Epithelial cell of prostate (primary cell): ENCODE data around the gene TCP11L2.
"Not testable (repeated sequence)": the region's sequence is repeated elsewhere in the genome, so short reads cannot be mapped to it uniquely, and the experiment has no call there.

Source experiments
- DNase-seq: peaks from one replicate; pipeline ENCODE4 v3.0.0-alpha.2; 2011; ENCODE audit warnings: low read depth, low spot score
- H3K27ac ChIP-seq: fragments of 450-650 bp; 2 replicates; pipeline ENCODE4 v1.5.1; 2017; ENCODE audit warnings: mild to moderate bottlenecking

TCP11L2 gene

DNA sequence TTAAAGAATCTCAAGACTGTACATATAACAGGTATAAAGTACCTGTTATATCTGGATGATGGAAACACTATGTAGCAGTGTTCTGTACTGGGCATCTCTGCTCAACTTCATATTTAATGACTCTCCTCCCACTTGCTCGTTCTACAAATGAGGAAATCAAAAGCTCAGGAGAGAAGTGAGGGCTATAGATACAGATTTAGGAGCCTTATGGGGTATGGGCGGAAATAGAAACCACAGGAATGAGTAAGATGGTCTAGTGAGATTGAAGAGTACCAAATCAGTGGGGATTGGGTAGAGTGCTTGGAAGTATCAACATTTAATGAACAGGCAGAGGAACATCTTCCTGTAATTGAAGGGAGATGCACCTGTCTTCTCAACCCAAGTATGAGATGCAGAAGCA, 31.2 kb downstream of the TCP11L2 start:
- no peak for DNase-seq
- no peak overlapping the region for H3K27ac ChIP-seq

DNA sequence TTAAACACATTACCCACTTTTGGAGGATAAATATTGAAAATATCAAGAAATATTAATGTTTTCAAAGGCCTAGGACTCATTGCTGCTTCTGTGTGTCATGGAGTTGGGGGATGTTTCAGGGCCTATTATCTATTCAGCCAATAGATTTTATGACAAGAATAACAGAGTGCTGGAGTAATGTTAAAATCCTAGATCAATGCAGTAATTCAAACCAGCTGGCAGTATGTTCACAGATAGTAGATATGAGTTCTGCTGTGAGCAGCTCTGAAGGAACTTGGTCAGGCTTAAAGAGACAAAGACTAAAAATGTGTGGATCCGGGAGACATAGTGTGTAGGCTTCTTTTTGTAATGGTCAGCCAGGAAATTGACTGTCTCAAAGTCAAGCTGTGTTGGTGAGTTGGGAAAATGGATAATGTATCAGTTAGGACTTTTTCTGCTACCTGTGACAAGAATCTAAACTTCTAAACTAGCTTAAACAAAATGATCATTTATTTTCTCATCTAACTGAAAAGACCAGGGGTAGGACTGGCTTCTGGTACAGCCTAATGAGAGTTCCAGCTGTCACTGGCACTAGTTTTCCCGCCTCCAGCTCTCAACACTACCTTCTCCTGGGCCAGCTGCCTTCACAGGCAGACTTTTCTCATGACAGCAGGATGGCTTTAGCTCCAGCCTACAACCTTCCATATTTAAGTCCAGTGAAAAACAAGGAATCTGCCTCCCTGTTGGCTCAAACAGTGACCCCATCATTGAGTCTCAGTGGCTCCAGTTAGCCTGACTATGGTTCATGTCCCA, 38.7 kb downstream of the TCP11L2 start:
- H3K27ac ChIP-seq = no peak overlapping the region
- DNase-seq = no peak

DNA sequence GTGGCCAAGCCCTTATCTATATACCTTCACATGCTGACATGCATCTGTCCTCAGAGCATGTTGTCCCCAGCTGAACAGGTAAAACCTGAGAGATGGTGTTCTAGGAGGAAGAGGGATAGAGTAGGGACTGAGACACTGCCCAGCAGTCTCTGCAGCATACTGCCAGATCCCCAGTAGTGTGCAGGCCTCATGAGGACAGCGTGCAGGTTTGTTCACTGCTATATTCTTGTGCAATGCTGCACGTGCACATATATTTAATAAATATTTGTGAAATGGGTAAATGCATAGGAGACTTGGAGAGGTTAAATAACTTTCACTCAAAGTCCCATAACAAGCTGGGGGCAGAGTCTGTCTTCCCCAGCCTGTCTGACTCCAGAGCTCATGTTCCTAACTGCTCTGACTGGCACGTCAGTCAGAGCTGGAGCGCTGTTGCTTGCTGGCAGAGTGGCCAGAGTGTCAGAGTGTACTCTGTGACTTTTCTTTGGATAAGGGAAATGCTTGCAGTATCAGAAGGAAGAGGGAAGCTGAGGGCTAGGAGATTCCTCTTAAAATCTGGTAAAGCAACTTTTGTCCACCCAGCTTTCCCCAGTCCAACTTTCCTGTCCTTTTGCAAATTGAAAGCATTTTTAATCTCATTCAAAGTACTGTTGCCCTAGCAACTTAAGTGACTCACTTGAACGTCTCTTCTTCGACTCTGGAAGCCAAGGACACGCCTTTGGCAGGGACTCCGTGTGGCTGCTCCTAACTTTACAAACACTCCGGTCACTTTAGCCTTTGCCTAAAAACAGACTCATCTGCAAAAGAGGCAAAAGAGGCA, 40.1 kb downstream of the TCP11L2 start:
- DNase-seq = no peak
- peak overlapping the region; percentile 18 for H3K27ac ChIP-seq

DNA sequence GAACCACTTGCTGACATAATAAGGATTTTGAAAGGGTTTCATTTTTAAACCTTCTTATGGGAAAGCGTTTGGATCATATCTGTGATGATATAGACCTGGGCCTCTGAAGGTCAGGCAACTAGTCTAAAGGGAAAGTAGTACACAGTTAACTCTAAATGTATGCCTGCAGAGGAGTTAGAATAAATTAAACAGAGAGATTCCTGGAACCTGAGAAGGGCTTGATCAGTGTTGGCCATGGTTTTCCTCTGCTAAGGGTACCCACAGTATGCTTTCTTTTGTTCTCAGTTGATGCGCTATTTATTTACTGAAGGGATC, 40.6 kb downstream of the TCP11L2 start:
- H3K27ac ChIP-seq = no peak overlapping the region
- no peak for DNase-seq

DNA sequence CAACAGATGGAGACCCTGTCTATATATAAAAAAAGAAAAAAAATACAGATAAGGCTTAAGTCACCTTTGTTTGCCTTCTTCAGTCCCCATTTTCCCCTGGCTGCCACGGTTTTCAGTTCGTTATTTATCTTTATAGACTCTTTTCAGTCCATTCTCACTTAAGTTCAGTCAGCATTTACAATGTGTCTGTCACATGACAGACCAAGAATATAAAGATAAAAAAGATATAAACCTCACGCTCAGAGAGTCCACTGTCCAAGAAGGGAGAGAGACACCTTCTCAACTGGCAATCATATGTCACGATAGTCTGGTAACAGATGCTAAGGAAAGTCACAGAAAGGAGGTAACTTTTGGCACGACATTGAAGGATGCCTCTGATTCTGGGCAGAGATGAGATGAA, 41.6 kb downstream of the TCP11L2 start:
- no peak overlapping the region for H3K27ac ChIP-seq
- DNase-seq = no peak

DNA sequence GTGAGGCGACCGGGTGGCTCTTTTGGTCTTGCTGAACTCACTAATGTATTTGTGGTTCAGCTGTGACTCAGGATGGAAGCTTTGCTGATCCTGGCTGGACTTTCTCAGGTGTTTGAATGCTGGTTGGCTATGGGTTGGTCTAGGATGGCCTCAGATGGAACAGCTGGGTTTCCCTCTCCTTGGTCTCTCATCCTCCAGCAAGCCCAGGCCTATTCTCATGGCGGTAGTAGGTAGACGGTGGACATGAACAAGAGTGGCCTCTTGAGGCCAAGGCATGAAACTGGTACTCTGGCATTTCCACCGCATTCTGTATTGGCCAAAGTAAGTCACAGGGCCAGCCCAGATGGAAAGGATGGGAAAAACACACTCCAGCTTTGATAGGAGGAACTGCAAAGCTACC, 43.2 kb downstream of the TCP11L2 start:
- H3K27ac ChIP-seq = no peak overlapping the region
- DNase-seq = peak; percentile 24

DNA sequence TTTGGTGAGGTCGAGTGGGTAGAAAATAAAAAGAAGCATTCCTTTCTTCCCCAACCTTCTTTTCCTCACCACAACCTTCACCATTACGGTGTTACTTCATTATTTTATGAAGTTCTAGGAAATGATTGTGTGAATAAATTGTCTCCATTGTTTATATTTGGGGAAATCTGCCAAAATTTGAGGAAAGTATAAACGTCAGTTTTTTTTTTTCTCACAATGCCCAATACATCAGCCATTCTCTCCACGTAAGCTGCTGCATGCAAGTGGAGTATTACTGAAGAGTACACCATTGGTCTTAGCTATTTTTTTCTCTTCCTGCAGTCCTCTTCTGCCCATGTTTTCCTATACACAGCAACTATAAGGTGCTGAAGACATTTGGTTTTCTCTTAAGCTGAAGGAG, 45.9 kb downstream of the TCP11L2 start:
- no peak for DNase-seq
- H3K27ac ChIP-seq = no peak overlapping the region

DNA sequence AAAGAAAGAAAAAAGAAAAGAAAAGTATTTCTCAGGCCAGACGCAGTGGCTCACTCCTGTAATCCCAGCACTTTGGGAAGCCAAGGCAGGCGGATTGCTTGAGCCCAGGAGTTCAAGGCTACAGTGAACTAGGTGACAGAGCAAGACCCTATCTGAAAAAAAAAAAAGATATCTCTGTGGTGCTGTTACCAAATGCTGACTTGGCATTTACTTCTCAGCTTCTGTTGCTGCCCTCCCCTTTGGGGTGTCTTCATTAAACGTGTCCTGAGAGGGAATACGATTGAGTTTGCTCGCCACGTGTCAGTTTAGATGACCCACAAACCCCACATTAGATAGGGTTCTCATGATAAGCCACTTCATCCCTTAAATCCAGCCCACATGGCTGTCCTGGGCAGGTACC, 50.6 kb downstream of the TCP11L2 start:
- no peak for DNase-seq
- H3K27ac ChIP-seq = no peak overlapping the region

DNA sequence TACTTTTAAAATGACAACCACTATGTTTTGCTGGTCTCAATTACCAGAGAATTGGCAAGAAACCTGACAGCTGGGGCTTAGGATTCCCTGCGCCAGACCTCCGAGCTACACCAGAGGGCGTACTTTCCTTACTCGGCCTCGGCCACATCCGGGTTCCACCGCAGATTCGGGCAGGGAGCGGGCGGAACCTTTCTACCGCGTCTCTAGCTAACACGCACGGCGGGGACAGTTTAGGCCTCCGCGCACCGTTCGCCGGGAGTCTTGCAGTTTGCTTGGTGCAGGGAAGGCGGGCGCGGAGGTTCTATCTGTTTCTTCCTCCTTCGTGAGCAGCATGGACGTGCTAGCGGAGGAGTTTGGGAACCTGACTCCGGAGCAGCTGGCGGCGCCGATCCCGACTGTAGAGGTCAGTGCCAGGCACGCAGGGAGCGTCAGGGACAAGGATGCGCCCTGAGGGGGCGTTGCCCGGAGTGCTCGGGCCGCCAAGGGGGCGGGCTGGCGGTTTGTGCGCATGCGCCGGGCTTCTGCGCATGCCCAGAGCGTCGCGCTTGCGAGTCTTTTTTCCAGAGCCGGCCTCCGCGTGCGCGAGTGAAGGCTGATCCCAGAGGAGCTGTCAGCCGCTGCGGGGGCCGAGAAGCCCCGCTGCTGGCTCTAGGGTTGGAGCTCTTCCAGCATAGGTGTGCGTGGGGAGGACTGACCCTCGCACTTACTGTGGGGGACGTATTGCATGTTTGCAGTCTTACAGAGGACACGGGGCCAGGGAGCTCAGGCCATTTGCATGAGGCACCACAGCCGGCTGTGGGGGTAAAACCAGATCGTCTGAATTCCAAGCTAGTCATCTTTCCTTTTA, 55.2 kb downstream of the TCP11L2 start, which contains the start of gene POLR3B:
POLR3B (plus strand) TSS at position 200 of the 847 bp plus-strand sequence; CDS start at position 332, 132 bp downstream.
- H3K27ac ChIP-seq = peak within 1 kb of the TSS; percentile 78
- DNase-seq = peak; percentile 83

DNA sequence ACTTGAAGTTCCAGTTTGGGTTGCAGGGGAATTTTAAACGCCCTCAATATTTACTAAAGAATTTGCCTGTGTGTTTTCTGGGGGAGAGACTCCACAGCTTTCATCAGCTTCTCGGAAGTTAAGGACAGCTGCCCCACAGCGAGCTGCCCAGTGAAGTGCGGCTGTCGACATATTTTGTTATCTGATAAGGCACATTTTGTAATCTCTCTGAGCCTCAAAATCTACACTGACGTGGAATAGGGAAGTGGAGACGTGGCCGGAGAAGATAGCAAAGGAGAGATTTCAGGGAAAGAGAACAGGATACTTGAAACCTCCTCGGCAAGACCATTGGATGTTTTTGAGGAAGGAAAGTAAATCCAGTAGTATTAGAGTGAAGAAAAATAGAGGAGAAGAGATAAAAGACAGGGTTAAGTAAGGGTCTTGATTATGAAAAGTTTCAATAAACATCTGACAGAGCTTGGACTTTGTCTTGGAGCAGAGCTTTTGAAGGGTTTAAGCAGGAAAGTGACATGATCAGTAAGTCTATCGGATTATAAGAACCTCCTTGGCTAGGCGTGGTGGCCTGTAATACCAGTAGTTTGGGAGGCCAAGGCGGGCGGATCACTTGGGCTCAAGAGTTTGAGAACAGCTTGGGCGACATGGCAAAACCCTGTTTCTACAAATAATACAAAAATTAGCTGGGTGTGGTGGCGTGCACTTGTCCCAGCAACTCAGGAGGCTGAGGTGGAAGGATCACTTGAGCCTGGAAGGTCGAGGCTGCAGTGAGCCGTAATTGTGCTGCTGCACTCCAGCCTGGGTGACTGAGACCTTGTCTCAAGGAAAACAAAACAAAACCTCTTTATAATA, 56.1 kb downstream of the TCP11L2 start:
- DNase-seq = no peak
- H3K27ac ChIP-seq = peak overlapping the region; percentile 78

DNA sequence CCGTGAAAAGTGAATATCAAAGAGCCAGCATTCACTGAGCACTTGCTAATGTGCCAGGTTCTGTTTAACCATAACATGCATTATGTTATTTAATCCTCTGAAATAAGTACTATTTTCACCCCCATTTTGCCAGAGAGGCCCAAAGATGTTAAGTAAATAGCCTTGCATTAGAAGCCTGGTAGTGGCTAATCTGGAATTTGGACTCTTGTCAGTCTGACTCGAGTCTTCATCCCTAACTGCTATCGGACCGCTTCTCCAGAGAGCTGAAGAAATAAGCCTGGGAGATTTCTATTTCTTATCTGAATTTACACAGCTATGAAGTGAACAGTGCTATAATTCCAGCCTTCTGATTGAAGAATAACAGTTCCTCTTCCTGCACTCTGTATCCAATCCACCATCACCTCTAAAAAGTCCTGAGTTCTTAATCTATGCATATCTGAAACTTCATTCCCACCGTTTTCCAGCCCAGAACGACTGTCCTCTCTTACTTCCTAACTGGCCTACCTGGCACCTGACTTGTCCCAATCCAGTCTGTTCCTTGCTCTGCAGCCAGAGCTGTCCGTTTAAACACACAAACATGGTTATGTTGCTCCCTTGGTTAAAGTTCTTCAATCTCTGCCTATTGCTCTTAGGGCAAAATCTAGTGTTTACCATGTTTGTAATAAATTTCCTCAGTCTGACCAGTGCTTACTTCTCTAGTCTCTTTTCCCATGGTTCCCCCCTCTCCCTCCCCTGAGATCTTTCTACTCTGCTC, 57.3 kb downstream of the TCP11L2 start:
- no peak for DNase-seq
- H3K27ac ChIP-seq = no peak overlapping the region

DNA sequence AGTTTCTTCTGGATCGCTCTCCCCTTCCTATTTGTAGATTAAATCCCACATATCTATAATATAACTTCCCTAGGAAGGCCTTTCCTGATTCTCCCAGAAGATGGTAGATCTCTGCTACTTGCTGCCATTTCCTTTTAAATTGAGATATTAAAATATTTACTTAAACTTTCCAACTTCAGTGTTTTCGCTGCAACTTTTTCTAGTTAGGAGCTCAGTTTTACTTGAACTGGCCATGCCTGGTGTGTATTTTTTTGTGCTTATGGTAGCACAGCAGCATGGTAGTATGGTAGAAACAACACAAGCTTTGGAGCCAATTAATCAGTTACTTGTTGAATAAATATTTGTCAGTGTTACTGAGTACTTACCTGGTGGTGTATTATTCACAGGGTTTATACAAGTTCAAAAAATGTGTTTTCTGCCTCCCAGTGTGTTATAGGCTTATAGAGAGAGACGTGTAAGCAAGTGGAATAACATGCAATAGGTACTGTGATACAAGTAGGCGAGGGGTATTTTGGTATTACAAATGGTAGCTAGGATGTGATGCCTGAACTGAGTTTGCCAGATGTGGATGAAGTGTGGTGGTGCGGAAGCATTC, 58.0 kb downstream of the TCP11L2 start:
- no peak for DNase-seq
- no peak overlapping the region for H3K27ac ChIP-seq

DNA sequence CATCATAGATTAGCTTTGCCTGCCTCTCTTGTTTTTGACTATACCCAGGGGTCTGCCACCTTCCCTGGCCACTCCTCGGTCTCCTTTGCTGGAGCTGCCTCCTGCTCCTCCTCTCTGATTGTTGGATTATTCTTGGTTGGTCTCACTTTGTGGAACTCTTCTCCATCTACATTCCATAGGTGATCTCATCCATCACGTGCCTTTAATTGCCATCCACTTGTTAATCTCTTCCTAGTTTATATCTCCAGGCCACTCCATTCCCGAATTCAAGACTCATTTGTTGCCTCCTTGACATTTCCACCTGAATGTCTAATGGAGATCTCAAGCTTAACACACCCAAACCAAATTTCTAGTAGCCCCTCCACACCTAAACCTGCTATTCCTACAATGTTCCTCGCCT, 60.4 kb downstream of the TCP11L2 start:
- no peak for DNase-seq
- no peak overlapping the region for H3K27ac ChIP-seq

DNA sequence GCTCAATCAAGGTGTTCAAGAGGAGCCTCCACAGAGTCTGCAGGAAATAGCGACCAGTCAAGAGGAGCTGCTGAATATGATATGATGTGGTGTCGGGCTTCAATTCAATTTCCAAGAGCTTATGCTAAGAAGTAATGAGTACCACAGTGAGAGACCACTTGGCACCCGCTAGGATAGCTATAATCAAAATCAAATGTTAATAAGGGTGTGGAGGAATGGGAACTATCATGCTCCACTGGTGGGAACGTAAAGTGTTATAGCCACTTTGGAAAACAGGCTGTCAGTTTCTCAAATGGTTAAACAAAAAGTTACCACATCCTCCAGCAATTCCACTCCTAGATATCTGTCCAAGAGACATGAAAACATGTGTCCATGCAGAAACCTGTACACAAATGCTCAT, 61.7 kb downstream of the TCP11L2 start:
- no peak for DNase-seq

DNA sequence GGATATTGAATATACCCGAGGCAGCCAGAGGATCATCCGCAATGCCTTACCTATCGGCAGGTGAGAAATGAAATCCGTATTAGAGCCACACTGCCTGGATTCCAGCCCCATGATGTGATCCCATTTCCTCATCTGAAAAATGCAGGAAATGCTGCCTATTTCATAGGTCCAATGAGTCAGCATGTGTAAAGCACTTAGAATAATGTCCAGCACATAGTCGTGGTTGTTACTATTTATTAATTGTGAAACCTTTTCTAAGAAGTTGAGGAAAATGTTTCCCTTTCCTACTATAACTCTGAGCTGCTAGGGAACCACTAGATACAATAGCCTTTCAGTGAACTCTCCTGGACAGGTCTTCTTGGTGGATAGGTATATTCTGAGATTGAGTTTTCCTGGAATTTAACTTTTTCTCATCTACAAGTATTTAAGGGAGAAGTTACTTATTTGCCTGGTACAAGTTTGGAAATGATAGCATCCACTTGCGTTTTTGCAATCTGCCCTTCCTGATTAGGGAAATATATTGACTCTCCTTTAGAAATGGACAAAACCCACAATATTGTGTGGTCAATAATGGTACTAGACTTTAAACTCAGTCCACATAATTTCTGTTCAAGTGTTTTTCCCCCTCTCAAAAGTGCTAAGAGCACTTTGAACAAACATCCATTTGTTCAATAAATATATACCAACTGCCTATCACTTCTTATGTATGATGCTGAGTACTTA, 67.3 kb downstream of the TCP11L2 start:
- H3K27ac ChIP-seq = peak overlapping the region; percentile 80
- DNase-seq = peak; percentile 68

More for the DNA sequence above, 61.7 kb downstream of the TCP11L2 start:
- H3K27ac ChIP-seq = no peak overlapping the region

DNA sequence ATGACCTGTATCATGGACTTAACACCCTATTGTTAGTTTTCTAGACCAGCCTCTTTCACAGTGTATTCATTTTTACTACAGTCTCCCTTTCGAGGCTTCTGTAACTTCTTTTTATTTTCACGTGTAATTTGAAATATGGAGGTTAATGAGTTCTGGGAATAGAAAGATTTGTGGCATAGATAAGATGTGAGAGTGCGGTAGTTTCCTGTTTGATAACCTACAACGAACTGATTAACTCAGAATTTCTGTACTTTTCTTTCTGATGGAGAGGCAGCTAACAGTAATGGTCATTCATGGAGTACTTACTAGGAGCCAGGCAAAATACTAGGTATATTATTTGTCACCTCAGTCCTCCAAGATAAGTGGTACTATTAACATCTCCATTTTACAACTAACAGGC, 76.3 kb downstream of the TCP11L2 start:
- no peak overlapping the region for H3K27ac ChIP-seq
- no peak for DNase-seq

DNA sequence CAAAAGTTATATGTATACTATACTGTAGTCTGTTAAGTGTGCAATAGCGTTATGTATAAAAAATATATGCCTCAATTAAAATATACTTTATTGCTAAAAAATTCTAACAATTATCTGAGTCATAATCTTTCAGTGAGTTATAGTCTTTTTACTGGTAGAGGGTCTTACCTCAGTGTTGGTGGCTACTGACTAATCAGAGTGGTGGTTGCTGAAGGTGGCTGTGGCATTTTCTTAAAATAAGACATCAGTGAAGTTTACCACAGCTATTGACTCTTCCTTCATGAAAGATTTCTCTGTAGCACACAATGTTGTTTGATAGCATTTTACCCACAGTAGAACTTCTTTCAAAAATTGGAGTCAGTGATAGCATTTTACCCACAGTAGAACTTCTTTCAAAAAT, 78.4 kb downstream of the TCP11L2 start:
- no peak overlapping the region for H3K27ac ChIP-seq
- no peak for DNase-seq

DNA sequence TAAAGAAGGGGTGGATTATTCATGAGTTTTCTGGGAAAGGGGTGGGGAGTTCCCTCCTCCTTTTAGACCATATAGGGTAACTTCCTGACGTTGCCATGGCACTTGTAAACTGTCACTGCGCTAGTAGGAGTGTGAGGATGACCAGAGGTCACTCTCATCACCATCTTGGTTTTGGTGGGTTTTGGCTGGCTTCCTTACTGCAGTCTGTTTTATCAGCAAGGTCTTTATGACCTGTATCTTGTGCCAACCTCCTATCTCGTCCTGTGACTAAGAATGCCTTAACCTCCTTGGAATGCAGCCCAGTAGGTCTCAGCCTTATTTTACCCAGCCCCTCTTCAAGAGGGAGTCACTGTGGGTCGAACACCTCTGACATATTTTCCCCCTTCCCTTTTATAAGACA, 79.3 kb downstream of the TCP11L2 start:
- H3K27ac ChIP-seq, DNase-seq: not testable (repeated sequence)
